GM12878 (cell line): ENCODE data around the gene MT1B. TPM values are rescaled to one million over a fixed set of nuclear protein-coding genes. Genes with fewer than 3 reads are reported as not detected.

ENCODE experiments used
- ATAC-seq: fragments of 200-7000 bp; cut with Tn5 transposase; 3 replicates; pipeline ENCODE4 v1.9.1; 2020; ENCODE audit warnings: mild to moderate bottlenecking, moderate library complexity
- BruUV-seq: library from RNA; stranded (reverse); fragments of 400-500 nt; replicated peaks from 2 replicates; lab custom pipeline; 2021; lab: Mats Ljungman, UMichigan
- CTCF ChIA-PET: fragments of 300-600 bp; sonication (Branson Sonifier 250); formaldehyde crosslinking; extraction: SDS; loops from one replicate; lab custom pipeline; 2021; ENCODE audit warnings: inconsistent platforms; lab: Yijun Ruan, JAX
- POLR2A ChIA-PET: fragments of 350-600 bp; formaldehyde crosslinking; extraction: SDS; loops from one replicate; lab custom pipeline; 2021; ENCODE audit warnings: inconsistent platforms; lab: Charles Lee
- RAD21 ChIA-PET: fragments of 300-600 bp; sonication (Branson Sonifier 250); formaldehyde crosslinking; loops from one replicate; lab custom pipeline; 2023; ENCODE audit warnings: antibody characterized with exemption; ENCODE audit not compliant: unreplicated experiment; lab: Charles Lee
- SMC1A ChIA-PET: fragments of 300-600 bp; sonication (Branson Sonifier 250); formaldehyde crosslinking; loops from one replicate; lab custom pipeline; 2023; ENCODE audit not compliant: unreplicated experiment, uncharacterized antibody; lab: Charles Lee
- DNase-seq: peaks from one replicate; pipeline ENCODE4 v3.0.0-alpha.2; 2011; ENCODE audit warnings: low read depth, low spot score
- FAIRE-seq: peaks from 3 replicates; lab custom pipeline; 2011; peaks lifted over from hg19 to GRCh38; lab: Jason Lieb, UNC
- H2AFZ ChIP-seq: 2 replicates; pipeline ENCODE4 v1.6.0; 2011; ENCODE audit warnings: low read depth, low read length, control low read depth; ENCODE audit not compliant: control insufficient read depth
- H3K27ac ChIP-seq: 2 replicates; pipeline ENCODE4 v1.5.1; 2011; ENCODE audit warnings: control low read depth; ENCODE audit not compliant: control insufficient read depth, insufficient read depth
- H3K27me3 ChIP-seq, 2 experiments: replicated peaks in 1 of 2; 2 replicates each; pipeline versions ENCODE4 v1.6.0 to v1.6.1; 2011; ENCODE audit warnings: low read length in 1 of 2; ENCODE audit not compliant: control insufficient read depth in 2 of 2, insufficient read depth in 2 of 2
- H3K36me3 ChIP-seq, 2 experiments: 2 replicates each; pipeline ENCODE4 v1.5.1; 2011; ENCODE audit warnings: low read length in 1 of 2; ENCODE audit not compliant: control insufficient read depth in 2 of 2, insufficient read depth in 2 of 2
- H3K4me1 ChIP-seq: 2 replicates; pipeline ENCODE4 v1.6.1; 2011; ENCODE audit warnings: mild to moderate bottlenecking, low read length, moderate library complexity, mixed read lengths; ENCODE audit not compliant: control insufficient read depth, insufficient read depth
- H3K4me2 ChIP-seq: 2 replicates; pipeline ENCODE4 v1.6.0; 2011; ENCODE audit warnings: control low read depth; ENCODE audit not compliant: control insufficient read depth, insufficient read depth
- H3K4me3 ChIP-seq: fragments of 200-600 bp; sonication (generic); 2 replicates; pipeline ENCODE4 v1.5.1; 2016
- H3K79me2 ChIP-seq: 2 replicates; pipeline ENCODE4 v1.6.0; 2011; ENCODE audit warnings: low read length; ENCODE audit not compliant: control insufficient read depth, insufficient read depth
- H3K9ac ChIP-seq: 2 replicates; pipeline ENCODE4 v1.8.0; 2011; ENCODE audit warnings: low read length, control low read depth, mixed read lengths; ENCODE audit not compliant: control insufficient read depth, insufficient read depth
- H3K9me3 ChIP-seq: replicated peaks from 3 replicates; pipeline ENCODE4 v1.5.1; 2011; ENCODE audit warnings: mild to moderate bottlenecking, low read length; ENCODE audit not compliant: control insufficient read depth, insufficient read depth
- H4K20me1 ChIP-seq: 2 replicates; pipeline ENCODE4 v1.6.0; 2011; ENCODE audit not compliant: control insufficient read depth, insufficient read depth
- CREB1 ChIP-seq: IDR thresholded peaks from 2 replicates; pipeline ENCODE4 v1.6.1; 2012; ENCODE audit warnings: low read depth, mild to moderate bottlenecking, inconsistent platforms
- NR2C1 ChIP-seq: fragments of 450-650 bp; IDR thresholded peaks from 2 replicates; pipeline ENCODE4 v1.6.1; 2017; ENCODE audit warnings: antibody characterized with exemption, mild to moderate bottlenecking, moderate library complexity
- NR2F1 ChIP-seq: fragments of 450-650 bp; conservative IDR thresholded peaks from 2 replicates; pipeline ENCODE4 v1.6.1; 2017; ENCODE audit warnings: mild to moderate bottlenecking
- RAD51 ChIP-seq: fragments of 450-650 bp; IDR thresholded peaks from 2 replicates; pipeline ENCODE4 v1.6.1; 2016; ENCODE audit warnings: moderate library complexity, mild to moderate bottlenecking, inconsistent platforms
- SPI1 ChIP-seq: IDR thresholded peaks from 2 replicates; pipeline ENCODE4 v1.6.1; 2011; ENCODE audit warnings: low read depth, mild to moderate bottlenecking, low read length, moderate library complexity, borderline replicate concordance; ENCODE audit not compliant: insufficient read depth
- WGBS: methylation state at CpG from one replicate; pipeline ENCODE4 v1.1.6; 2016; ENCODE audit warnings: low lambda C conversion rate; ENCODE audit not compliant: insufficient replicate concordance, insufficient coverage; ENCODE audit errors: missing lambda C conversion rate; 5-methylcytosine and 5-hydroxymethylcytosine counted together
- in situ Hi-C: fragments of 300-500 bp; cut with MboI; formaldehyde crosslinking; loops from 9 replicates; pipeline ENCODE4 v1.14.3; 2018; ENCODE audit warnings: mixed read lengths
- intact Hi-C: fragments of 100-400 bp; cut with micrococcal nuclease; formaldehyde crosslinking; loops from one replicate; pipeline ENCODE4 v1.14.2; 2022; ENCODE audit not compliant: unreplicated experiment
- polyA plus RNA-seq, 11 experiments: library from polyadenylated mRNA; depleted of rRNA in 4 of 11; unstranded in 6 of 11; stranded (reverse) in 5 of 11; fragments of >200 nt; fragmentation: Nextera tagmentation in 4 of 11; fragmentation: Illumina TruSeq in 1 of 11; extraction: Ambion mirVana in 4 of 11; extraction: Trizol in 1 of 11; gene quantifications; 1 replicate in 1 of 11; 2 replicates in 10 of 11; pipeline versions ENCODE4 v1.2.1 to v1.2.3, GENCODE V29; 2011 to 2016; ENCODE audit warnings: inconsistent platforms in 2 of 11, missing spikeins in 2 of 11, low read depth in 1 of 11
- total RNA-seq, 4 experiments: library from RNA; depleted of rRNA in 3 of 4; stranded (reverse); fragments of >200 nt in 3 of 4; fragmentation: Illumina TruSeq in 1 of 4; extraction: Trizol in 1 of 4; gene quantifications; 2 replicates each; pipeline versions ENCODE4 v1.2.1 to v1.2.3, GENCODE V29; 2013 to 2021
- TF ChIP-seq, protein P1 (sequence below): IDR thresholded peaks from 2 replicates; pipeline ENCODE4 v1.6.1; 2011; ENCODE audit warnings: low read depth, mild to moderate bottlenecking, low read length, moderate library complexity, borderline replicate concordance; ENCODE audit errors: extremely low read depth
- TF ChIP-seq, protein P2 (sequence below): IDR thresholded peaks from 2 replicates; pipeline ENCODE4 v1.6.1; 2011; ENCODE audit warnings: mild to moderate bottlenecking, low read depth, low read length, moderate library complexity; ENCODE audit not compliant: insufficient replicate concordance

Gene MT1B
- total and polyA plus RNA-seq, 10 of the 15 experiments (the other 5 are each of a cell fraction or from before 2014, with no cell fraction given) = not detected

DNA sequence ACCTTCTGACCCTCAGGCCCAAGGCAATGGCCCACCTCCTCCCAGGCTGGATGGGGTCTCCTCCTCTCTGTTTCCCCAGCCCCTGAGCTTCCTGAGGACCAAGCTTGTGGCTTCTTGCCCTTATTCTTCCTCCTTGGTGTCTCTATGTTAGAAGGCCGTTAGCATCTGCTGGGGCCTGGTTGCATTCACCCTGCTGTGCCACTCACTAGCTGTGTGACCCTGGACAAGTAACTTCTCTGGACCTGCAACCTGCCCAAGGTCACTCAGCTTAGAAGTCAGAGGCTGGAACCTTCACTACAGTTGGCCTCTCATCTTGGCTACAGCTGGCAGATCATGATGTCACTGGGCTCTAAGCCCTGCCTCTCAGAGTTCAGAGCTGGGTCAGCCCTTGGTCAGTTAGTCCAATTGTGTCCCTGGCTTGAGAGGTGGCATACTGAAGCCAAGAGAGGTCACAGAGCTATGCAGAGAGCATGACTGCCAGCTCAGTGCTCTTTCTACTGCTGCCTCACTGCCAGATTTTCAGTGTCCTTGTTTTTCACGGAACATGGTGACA is 40.3 kb upstream of the MT1B start:
- no peak for DNase-seq
- POLR2A ChIA-PET = interaction anchor here (1.0 to 2.0 kb wide), 3 partner anchors 13 to 19 kb away, joined by 4 to 5 read pairs (median 4); partner anchors contain the start of gene MT1E
- Histone ChIP-seq H3K36me3 (no peaks in the 10 kb centered on the region), H3K4me3 (no peak overlapping the region), H3K79me2 (no peaks in the 10 kb centered on the region), H3K4me2 (no peak overlapping the region), H2AFZ (no peak overlapping the region), H3K27ac (no peak overlapping the region)
- BruUV-seq = no TSS peak
- RAD21 ChIA-PET = interaction anchor here (0.9 to 4.6 kb wide), 5 partner anchors 14 to 93 kb away, joined by 3 to 23 read pairs (median 3); partner anchors contain the start of genes MT1E and MT1X
- no peak for FAIRE-seq
- CTCF ChIA-PET = interaction anchor here (1.3 to 10.0 kb wide), 5 partner anchors 10 to 91 kb away, joined by 3 to 77 read pairs (median 7); no protein-coding TSS in a partner anchor
- TF ChIP-seq RAD51 = no peak
- TF ChIP-seq NR2C1 = no peak
- TF ChIP-seq NR2F1 = 0 out of 2 replicates have a peak, but pooled peaks have one; percentile 16
- no peak for TF ChIP-seq SPI1
- TF ChIP-seq CREB1 = no peak
- TF ChIP-seq, protein P1, sequence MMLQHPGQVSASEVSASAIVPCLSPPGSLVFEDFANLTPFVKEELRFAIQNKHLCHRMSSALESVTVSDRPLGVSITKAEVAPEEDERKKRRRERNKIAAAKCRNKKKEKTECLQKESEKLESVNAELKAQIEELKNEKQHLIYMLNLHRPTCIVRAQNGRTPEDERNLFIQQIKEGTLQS = no peak
- TF ChIP-seq, protein P2, sequence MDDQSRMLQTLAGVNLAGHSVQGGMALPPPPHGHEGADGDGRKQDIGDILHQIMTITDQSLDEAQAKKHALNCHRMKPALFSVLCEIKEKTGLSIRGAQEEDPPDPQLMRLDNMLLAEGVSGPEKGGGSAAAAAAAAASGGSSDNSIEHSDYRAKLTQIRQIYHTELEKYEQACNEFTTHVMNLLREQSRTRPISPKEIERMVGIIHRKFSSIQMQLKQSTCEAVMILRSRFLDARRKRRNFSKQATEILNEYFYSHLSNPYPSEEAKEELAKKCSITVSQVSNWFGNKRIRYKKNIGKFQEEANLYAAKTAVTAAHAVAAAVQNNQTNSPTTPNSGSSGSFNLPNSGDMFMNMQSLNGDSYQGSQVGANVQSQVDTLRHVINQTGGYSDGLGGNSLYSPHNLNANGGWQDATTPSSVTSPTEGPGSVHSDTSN = no peak
- TF ChIP-seq, all 136 proteins: peak for 1
- H3K9ac ChIP-seq = no peak overlapping the region
- ATAC-seq = peak; percentile 6
- no peaks in the 10 kb centered on the region; a peak in 1 of 4 replicates for H3K27me3 ChIP-seq
- in situ Hi-C loops = no loop called here
- 79% methylated on average over 2 of the region's 2 CpGs for WGBS
- no peaks in the 10 kb centered on the region for H4K20me1 ChIP-seq
- SMC1A ChIA-PET = interaction anchor here (1.1 to 4.6 kb wide), 7 partner anchors 9 to 90 kb away, joined by 3 to 27 read pairs (median 4); no protein-coding TSS in a partner anchor
- no peaks in the 10 kb centered on the region for H3K9me3 ChIP-seq
- H3K4me1 ChIP-seq = peaks cover 29% of the 10 kb centered on the region
- intact Hi-C loops = no loop called here
